GM19395 (cell line): Measurements from ENCODE around the gene REM1.
A peak's percentile ranks its signal among the peaks of the same experiment; 100 is the strongest.
"Not testable (repeated sequence)": the region's sequence is repeated elsewhere in the genome, so short reads cannot be mapped to it uniquely, and the experiment has no call there.

Experiments used
- ATAC-seq: cut with Tn5 transposase; IDR thresholded peaks from one replicate; pipeline ENCODE4 v1.9.1; 2021; ENCODE audit warnings: mild to moderate bottlenecking, moderate library complexity; ENCODE audit not compliant: unreplicated experiment

REM1 gene

GRCh38 chr20:31484001-31484400 is 8.9 kb downstream of the REM1 start:
- ATAC-seq, result no peak

- no peak for ATAC-seq
These were observed 10.6 kb downstream of the REM1 start for GRCh38 chr20:31485450-31486339.

- no peak for ATAC-seq
These were observed 13.0 kb downstream of the REM1 start for GRCh38 chr20:31488115-31488514.

GRCh38 chr20:31489152-31489551 is 14.1 kb downstream of the REM1 start:
- ATAC-seq, result no peak

- no peak for ATAC-seq
These were observed 15.7 kb downstream of the REM1 start for GRCh38 chr20:31490752-31491151.

GRCh38 chr20:31494131-31494530 is 19.0 kb downstream of the REM1 start:
- ATAC-seq, result no peak

- no peak for ATAC-seq
These were observed 21.7 kb downstream of the REM1 start for GRCh38 chr20:31496761-31497295.

- no peak for ATAC-seq
These were observed 22.9 kb downstream of the REM1 start for GRCh38 chr20:31497838-31498540.

- ATAC-seq, result no peak
These were observed 25.4 kb downstream of the REM1 start for GRCh38 chr20:31500527-31500926.

- ATAC-seq, result peak; percentile 97
These were observed 28.0 kb downstream of the REM1 start for GRCh38 chr20:31502884-31503673.

GRCh38 chr20:31505903-31506302 is 30.8 kb downstream of the REM1 start:
- no peak for ATAC-seq

- ATAC-seq, result no peak
These were observed 33.6 kb downstream of the REM1 start for GRCh38 chr20:31508517-31509244.

- peak; percentile 87 for ATAC-seq
These were observed 39.3 kb downstream of the REM1 start, which contains the start of gene HM13 for GRCh38 chr20:31514154-31515071. HM13 (plus strand) TSS chr20:31514442; CDS start chr20:31514552, 110 bp downstream.

GRCh38 chr20:31515072-31515774 is 40.1 kb downstream of the REM1 start:
- no peak for ATAC-seq

GRCh38 chr20:31515775-31516107 is 40.7 kb downstream of the REM1 start:
- ATAC-seq, result no peak

- ATAC-seq, result no peak
These were observed 41.1 kb downstream of the REM1 start for GRCh38 chr20:31516166-31516565.

GRCh38 chr20:31516651-31517050 is 41.6 kb downstream of the REM1 start:
- no peak for ATAC-seq

- no peak for ATAC-seq
These were observed 42.3 kb downstream of the REM1 start for GRCh38 chr20:31517373-31517772.

GRCh38 chr20:31521267-31521666 is 46.2 kb downstream of the REM1 start:
- not testable (repeated sequence) for ATAC-seq
